GM12864 (cell line): Measurements from ENCODE around the gene FSIP1.

ENCODE experiments used
- DNase-seq: peaks from one replicate; pipeline ENCODE4 v3.0.0-alpha.2; 2011; ENCODE audit warnings: low read depth
- H3K4me3 ChIP-seq: 2 replicates; pipeline ENCODE4 v1.5.1; 2011; ENCODE audit warnings: mild to moderate bottlenecking, low read depth, low read length, control low read depth
- TF ChIP-seq, protein P1 (sequence below): IDR thresholded peaks from 2 replicates; pipeline ENCODE4 v1.5.1; 2011; ENCODE audit warnings: low read depth, mild to moderate bottlenecking, moderate library complexity, low read length, control low read depth, inconsistent platforms; ENCODE audit errors: missing control alignments

FSIP1 gene

DNA sequence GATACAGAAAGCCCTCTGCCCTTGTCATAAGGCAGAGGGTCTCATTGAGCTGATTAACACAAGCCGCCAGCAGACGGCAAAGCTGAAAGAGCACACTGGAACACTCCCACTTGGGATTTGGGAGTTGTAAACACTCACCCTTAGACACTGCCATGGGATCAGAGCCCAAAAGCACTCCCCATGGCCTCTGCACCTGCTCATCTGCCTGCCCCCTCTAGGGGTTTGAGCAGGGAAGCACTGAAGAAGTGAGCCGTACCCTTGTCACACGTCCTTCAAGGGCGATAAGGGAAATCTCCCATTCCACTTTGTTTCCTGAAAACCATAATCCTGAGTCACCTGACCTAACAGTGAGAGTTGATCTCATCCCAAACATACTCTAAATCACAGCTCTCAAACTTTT, 14.7 kb downstream of the FSIP1 start:
- TF ChIP-seq, protein P1, sequence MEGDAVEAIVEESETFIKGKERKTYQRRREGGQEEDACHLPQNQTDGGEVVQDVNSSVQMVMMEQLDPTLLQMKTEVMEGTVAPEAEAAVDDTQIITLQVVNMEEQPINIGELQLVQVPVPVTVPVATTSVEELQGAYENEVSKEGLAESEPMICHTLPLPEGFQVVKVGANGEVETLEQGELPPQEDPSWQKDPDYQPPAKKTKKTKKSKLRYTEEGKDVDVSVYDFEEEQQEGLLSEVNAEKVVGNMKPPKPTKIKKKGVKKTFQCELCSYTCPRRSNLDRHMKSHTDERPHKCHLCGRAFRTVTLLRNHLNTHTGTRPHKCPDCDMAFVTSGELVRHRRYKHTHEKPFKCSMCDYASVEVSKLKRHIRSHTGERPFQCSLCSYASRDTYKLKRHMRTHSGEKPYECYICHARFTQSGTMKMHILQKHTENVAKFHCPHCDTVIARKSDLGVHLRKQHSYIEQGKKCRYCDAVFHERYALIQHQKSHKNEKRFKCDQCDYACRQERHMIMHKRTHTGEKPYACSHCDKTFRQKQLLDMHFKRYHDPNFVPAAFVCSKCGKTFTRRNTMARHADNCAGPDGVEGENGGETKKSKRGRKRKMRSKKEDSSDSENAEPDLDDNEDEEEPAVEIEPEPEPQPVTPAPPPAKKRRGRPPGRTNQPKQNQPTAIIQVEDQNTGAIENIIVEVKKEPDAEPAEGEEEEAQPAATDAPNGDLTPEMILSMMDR: no peak
- H3K4me3 ChIP-seq: no peak overlapping the region
- no peak for DNase-seq

DNA sequence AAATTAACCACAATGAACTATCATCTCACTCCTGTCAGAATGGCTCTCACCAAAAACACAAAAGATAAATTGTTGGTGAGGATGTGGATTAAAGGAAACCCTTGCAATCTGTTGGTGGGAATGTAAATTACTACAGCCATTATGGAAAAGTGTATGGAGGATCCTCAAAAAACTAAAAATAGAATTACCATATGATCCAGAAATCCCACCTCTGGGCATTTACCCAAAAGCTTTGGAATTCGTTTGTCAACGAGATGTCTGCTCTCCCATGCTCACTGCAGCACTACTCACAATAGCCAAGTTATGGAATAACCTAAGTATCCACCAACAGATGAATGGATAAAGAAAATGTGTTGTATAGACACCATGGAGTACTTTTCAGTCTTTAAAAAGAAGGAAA, 21.6 kb downstream of the FSIP1 start:
- H3K4me3 ChIP-seq: no peak overlapping the region
- TF ChIP-seq, protein P1: no peak
- DNase-seq: no peak

DNA sequence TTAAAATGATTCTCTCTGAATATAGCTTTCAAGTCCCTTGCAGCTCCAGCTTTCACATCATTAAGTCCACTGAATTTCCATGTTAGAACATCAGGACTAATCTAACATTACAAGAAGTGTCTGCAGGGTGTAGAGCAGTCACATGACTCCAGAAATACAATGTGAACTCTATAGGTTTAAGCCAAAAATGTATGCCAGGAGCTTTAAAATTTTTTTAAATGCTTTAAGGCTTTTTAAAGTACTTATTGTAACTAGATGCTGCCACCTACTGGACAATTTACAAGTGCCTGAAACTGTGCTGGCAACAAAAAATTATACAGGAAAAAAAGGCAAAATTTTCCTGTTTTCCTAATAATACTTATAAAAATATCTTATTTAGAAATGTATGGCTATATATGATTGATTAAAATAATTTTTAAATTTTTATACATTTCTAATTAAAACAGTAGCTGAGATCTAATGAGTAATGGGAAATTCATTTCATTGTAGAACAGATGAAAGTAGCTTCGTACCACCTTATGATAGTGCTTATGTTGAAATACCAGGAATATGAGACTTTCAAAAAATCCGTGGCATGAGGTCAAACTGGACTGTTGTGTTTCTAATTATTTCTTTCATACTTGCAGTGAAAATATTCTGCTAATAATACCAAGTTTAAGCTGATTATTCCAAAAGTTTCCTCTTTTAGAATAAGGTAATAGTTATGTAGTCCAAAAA, 25.7 kb downstream of the FSIP1 start:
- H3K4me3 ChIP-seq: no peak overlapping the region
- peak; percentile 10 for DNase-seq
- TF ChIP-seq, protein P1: peak; percentile 52

DNA sequence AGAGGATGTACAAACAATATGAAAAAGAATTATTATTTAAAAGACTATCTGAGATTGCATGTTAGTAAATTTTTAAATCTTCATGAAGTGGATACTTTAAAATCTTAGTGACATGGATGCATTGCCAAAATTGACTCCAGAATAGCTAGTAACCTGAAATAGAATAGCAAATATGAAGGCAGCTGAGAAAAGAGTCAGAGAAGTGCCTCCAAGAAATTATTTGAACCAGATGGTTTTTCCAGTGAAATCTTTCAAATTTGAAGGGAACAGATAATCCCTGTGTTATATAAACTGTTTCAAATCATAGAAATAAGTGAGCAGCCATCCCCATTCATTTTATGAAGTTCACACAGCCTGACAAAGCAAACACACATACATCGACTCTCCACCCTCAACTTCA, 29.6 kb downstream of the FSIP1 start:
- TF ChIP-seq, protein P1: no peak
- no peak overlapping the region for H3K4me3 ChIP-seq

DNA sequence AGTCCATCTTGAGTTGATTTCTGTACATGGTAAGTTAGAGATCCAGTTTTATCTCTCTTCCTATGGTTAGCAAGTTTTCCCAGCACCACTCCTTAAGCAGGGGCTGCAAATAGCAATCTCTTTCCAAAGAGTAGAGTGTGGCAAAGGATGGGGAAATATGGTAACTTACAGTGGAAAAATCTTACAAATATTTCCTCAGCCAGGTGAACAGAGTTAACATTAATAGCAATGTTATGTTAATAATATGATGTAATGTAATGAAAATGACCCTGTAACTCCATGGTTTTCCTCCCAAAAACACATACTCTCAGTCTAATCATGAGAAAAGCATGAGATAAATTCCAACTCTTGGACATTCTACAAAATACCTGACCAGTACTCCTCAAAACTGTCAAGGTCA, 30.4 kb downstream of the FSIP1 start:
- no peak for DNase-seq
- TF ChIP-seq, protein P1: no peak
- H3K4me3 ChIP-seq: no peak overlapping the region

More for the DNA sequence above, 29.6 kb downstream of the FSIP1 start:
- no peak for DNase-seq

GRCh38 chr15:39748276-39748675, 34.4 kb downstream of the FSIP1 start:
- TF ChIP-seq, protein P1: no peak
- H3K4me3 ChIP-seq: no peak overlapping the region
- no peak for DNase-seq

DNA sequence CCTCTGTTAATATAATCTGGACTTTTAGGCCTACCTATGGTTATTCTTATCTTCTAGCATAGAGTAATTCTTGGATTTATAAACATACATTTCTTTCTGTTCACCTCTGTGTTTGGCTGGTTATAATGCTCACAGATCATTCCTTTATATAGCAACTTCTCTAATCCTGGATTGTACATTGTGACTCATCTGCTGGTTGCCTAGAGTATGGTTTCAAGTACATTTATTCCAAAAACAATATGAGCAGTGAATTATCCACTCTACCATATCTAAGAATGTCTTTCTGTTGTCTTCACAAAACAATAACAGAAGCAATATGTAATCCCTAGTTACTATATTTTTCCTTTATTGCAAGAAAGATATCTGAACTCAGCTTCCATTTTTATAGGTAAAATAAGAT, 35.3 kb downstream of the FSIP1 start:
- H3K4me3 ChIP-seq: no peak overlapping the region
- no peak for DNase-seq
- TF ChIP-seq, protein P1: no peak
